ENCODE data around the gene GPR15.

The GPR15 gene

GRCh38 chr3:98508582-98508981 lies 23.2 kb upstream of the GPR15 start:
- TF ChIP-seq FOXP2 (optimal IDR thresholded peaks at IDR 0.05; ENCODE audit: borderline replicate concordance, extremely low read depth, extremely low read length, insufficient read depth) = no peak
- TF ChIP-seq TAF1 (IDR thresholded peaks at IDR 0.05; ENCODE audit: borderline replicate concordance, insufficient read depth, low read length) = no peak
- TF ChIP-seq REST (IDR thresholded peaks at IDR 0.05; ENCODE audit: insufficient read depth in 1 of 2, low read depth in 2 of 2, low read length in 2 of 2) = no peak
- TF ChIP-seq POLR2AphosphoS5 (IDR thresholded peaks at IDR 0.05; ENCODE audit: low read depth, low read length) = no peak
- no peak for TF ChIP-seq SIN3A (IDR thresholded peaks at IDR 0.05; ENCODE audit: borderline replicate concordance, insufficient read depth, low read length)

GRCh38 chr3:98512576-98512975 lies 19.2 kb upstream of the GPR15 start:
- TF ChIP-seq REST (IDR thresholded peaks at IDR 0.05; ENCODE audit: insufficient read depth in 1 of 2, low read depth in 2 of 2, low read length in 2 of 2) (no peak), TAF1 (IDR thresholded peaks at IDR 0.05; ENCODE audit: borderline replicate concordance, insufficient read depth, low read length) (no peak), POLR2AphosphoS5 (IDR thresholded peaks at IDR 0.05; ENCODE audit: low read depth, low read length) (no peak), FOXP2 (optimal IDR thresholded peaks at IDR 0.05; ENCODE audit: borderline replicate concordance, extremely low read depth, extremely low read length, insufficient read depth) (no peak), SIN3A (IDR thresholded peaks at IDR 0.05; ENCODE audit: borderline replicate concordance, insufficient read depth, low read length) (no peak)

GRCh38 chr3:98513091-98513511 lies 18.7 kb upstream of the GPR15 start:
- TF ChIP-seq SIN3A (IDR thresholded peaks at IDR 0.05; ENCODE audit: borderline replicate concordance, insufficient read depth, low read length) = no peak
- no peak for TF ChIP-seq FOXP2 (optimal IDR thresholded peaks at IDR 0.05; ENCODE audit: borderline replicate concordance, extremely low read depth, extremely low read length, insufficient read depth)

- TF ChIP-seq POLR2AphosphoS5 (IDR thresholded peaks at IDR 0.05; ENCODE audit: low read depth, low read length) (no peak), SIN3A (IDR thresholded peaks at IDR 0.05; ENCODE audit: borderline replicate concordance, insufficient read depth, low read length) (no peak), FOXP2 (optimal IDR thresholded peaks at IDR 0.05; ENCODE audit: borderline replicate concordance, extremely low read depth, extremely low read length, insufficient read depth) (no peak), REST (IDR thresholded peaks at IDR 0.05; ENCODE audit: insufficient read depth in 1 of 2, low read depth in 2 of 2, low read length in 2 of 2) (no peak), TAF1 (IDR thresholded peaks at IDR 0.05; ENCODE audit: borderline replicate concordance, insufficient read depth, low read length) (no peak)
Observed at GRCh38 chr3:98513736-98514135, 18.0 kb upstream of the GPR15 start.

- TF ChIP-seq TAF1 (IDR thresholded peaks at IDR 0.05; ENCODE audit: borderline replicate concordance, insufficient read depth, low read length) (no peak), REST (IDR thresholded peaks at IDR 0.05; ENCODE audit: insufficient read depth in 1 of 2, low read depth in 2 of 2, low read length in 2 of 2) (no peak), FOXP2 (optimal IDR thresholded peaks at IDR 0.05; ENCODE audit: borderline replicate concordance, extremely low read depth, extremely low read length, insufficient read depth) (no peak), SIN3A (IDR thresholded peaks at IDR 0.05; ENCODE audit: borderline replicate concordance, insufficient read depth, low read length) (no peak), POLR2AphosphoS5 (IDR thresholded peaks at IDR 0.05; ENCODE audit: low read depth, low read length) (no peak)
Observed at GRCh38 chr3:98514948-98515347, 16.8 kb upstream of the GPR15 start.

Measured in PFSK-1 (cell line).